Measurements from ENCODE around the gene HOXD10. TPM values are rescaled to one million over a fixed set of nuclear protein-coding genes. Genes with fewer than 3 reads are reported as not detected.

HOXD10 gene
- total and polyA plus RNA-seq, 2 donors from 2014 or later: 28.2 to 35.4 TPM

DNA sequence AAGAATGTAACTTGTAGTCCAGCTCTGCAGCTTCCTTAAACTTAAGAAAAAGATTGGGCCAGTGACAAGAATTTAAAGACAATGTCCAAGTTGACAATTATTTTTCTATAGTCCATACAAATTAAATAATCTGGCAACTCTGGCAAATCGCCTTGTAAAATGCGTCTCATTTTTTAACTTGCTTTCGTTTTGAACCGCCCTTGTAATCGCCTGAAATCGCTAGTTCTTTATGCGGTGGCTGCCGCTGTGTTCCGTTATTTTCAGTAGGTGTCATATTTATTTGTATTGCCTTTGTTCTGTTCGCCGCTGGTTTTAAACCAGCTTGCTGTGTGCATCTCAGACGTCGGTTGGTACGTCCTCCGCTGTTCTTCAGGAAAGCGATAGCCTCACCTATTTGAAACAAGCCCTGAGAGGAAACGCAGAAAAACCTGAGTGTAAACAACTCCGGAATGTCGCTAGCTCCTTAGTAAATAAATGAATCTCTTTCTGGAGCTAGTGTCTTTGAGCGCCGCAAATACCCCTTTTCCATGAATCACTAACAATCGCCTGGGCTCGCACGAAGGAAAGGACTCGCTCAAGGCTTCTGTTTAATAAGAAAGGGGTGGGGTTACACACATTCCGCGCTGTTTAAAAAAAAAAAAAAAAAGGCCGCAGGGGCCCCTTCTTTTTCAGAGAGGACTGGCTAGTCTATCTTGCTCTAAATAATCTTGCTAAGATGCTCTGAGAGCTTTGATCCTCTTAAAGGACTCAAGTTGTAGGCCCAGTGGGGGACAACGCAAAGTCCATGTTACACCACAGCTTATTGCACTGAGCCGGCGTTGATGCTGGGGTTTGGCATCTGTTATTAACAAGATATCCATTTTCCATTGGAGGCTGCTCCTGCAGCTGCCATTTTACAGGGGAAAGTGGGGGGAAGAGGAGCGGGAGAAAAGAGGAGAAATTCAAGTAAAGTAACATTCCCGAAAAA lies 15.9 kb downstream of the HOXD10 start:
- no peaks in the 10 kb centered on the region for H3K36me3 ChIP-seq (ENCODE audit: control insufficient read depth in 2 of 3, insufficient read depth in 3 of 3, low read length in 3 of 3)
- intact Hi-C loops (cut with DNase I): no loop called here
- TF ChIP-seq, protein P1, sequence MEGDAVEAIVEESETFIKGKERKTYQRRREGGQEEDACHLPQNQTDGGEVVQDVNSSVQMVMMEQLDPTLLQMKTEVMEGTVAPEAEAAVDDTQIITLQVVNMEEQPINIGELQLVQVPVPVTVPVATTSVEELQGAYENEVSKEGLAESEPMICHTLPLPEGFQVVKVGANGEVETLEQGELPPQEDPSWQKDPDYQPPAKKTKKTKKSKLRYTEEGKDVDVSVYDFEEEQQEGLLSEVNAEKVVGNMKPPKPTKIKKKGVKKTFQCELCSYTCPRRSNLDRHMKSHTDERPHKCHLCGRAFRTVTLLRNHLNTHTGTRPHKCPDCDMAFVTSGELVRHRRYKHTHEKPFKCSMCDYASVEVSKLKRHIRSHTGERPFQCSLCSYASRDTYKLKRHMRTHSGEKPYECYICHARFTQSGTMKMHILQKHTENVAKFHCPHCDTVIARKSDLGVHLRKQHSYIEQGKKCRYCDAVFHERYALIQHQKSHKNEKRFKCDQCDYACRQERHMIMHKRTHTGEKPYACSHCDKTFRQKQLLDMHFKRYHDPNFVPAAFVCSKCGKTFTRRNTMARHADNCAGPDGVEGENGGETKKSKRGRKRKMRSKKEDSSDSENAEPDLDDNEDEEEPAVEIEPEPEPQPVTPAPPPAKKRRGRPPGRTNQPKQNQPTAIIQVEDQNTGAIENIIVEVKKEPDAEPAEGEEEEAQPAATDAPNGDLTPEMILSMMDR (IDR thresholded peaks at IDR 0.05; ENCODE audit: borderline replicate concordance, extremely low read depth, insufficient read depth): no peak
- H3K9ac ChIP-seq (ENCODE audit: low read length in 3 of 3): peak overlapping the region; percentile 75 to 96 (median 95)
- H3K9me3 ChIP-seq (ENCODE audit: control insufficient read depth in 2 of 3, insufficient read depth in 1 of 3, low read length in 3 of 3): no peaks in the 10 kb centered on the region
- H3K4me3 ChIP-seq (ENCODE audit: low read length in 3 of 3): peak overlapping the region; percentile 67 to 85 (median 81)
- H3K4me1 ChIP-seq (ENCODE audit: control insufficient read depth in 2 of 3, insufficient read depth in 2 of 3, low read depth in 1 of 3, low read length in 3 of 3): peaks cover 5 to 12% (median 7%) of the 10 kb centered on the region in 3 donors
- H3K27ac ChIP-seq (ENCODE audit: low read depth in 2 of 2, low read length in 2 of 2): peak overlapping the region; percentile 85 to 97
- DNase-seq (peak in 3 of 5 donors; percentile 43 to 69 (median 54)), FAIRE-seq (no peak)
- no peaks in the 10 kb centered on the region for H3K27me3 ChIP-seq (ENCODE audit: control insufficient read depth, insufficient read depth, low read length)

DNA sequence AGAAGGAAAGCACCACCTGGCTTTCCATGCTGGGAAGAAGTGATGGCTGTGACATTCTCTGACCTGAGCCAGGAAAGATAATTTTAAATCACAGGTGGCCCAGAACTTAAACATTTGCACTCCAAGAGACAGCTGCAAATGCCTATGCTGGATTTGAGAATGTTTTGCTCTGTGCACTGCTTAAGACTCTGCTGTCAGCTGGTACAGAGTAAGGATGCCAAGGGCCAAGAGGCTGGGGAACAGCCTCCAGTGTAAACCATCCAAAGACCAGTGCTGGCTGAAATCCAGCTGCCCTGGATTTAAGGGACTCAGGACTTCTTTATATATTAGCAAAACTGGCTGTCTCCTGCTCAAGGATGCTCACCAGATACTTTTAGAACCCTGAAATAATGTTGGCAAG lies 16.8 kb downstream of the HOXD10 start:
- peak overlapping the region in 2 of 3 donors; percentile 81 to 85 for H3K4me3 ChIP-seq (ENCODE audit: low read length in 3 of 3)
- H3K27ac ChIP-seq (ENCODE audit: low read depth in 2 of 2, low read length in 2 of 2): peak overlapping the region; percentile 85 to 97
- H3K9me3 ChIP-seq (ENCODE audit: control insufficient read depth in 2 of 3, insufficient read depth in 1 of 3, low read length in 3 of 3): no peaks in the 10 kb centered on the region
- FAIRE-seq (no peak), DNase-seq (peak in 1 of 5 donors; percentile 45)
- TF ChIP-seq, protein P1 (IDR thresholded peaks at IDR 0.05; ENCODE audit: borderline replicate concordance, extremely low read depth, insufficient read depth): no peak
- peak overlapping the region; percentile 63 to 96 (median 95) for H3K9ac ChIP-seq (ENCODE audit: low read length in 3 of 3)
- H3K4me1 ChIP-seq (ENCODE audit: control insufficient read depth in 2 of 3, insufficient read depth in 2 of 3, low read depth in 1 of 3, low read length in 3 of 3): peaks cover 3 to 12% (median 7%) of the 10 kb centered on the region in 3 donors
- intact Hi-C loops (cut with DNase I): no loop called here
- H3K27me3 ChIP-seq (ENCODE audit: control insufficient read depth, insufficient read depth, low read length): no peaks in the 10 kb centered on the region
- no peaks in the 10 kb centered on the region for H3K36me3 ChIP-seq (ENCODE audit: control insufficient read depth in 2 of 3, insufficient read depth in 3 of 3, low read length in 3 of 3)

DNA sequence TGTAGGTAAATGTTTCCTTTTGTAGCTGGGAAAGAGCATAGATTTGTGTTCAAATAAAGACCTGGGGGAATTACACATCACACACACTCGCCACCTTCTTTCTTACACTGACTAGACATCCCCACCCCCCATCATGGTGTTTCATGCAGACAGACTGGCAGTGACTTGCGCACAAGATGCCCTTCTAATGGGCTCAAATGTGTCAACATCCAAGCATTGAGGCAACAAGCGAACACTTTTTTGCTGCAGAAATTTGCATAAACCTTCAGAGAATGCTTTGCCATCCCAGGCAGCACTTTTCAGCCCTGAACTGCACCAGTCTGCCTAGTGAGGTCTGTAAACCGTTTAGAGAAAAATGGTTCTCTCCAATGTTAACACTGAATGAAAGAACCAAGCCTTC lies 17.5 kb downstream of the HOXD10 start:
- Histone ChIP-seq H3K27ac (ENCODE audit: low read depth in 2 of 2, low read length in 2 of 2) (peak overlapping the region; percentile 94 to 97), H3K27me3 (ENCODE audit: control insufficient read depth, insufficient read depth, low read length) (no peaks in the 10 kb centered on the region), H3K4me3 (ENCODE audit: low read length in 3 of 3) (peak overlapping the region in 1 of 3 donors; percentile 85), H3K9me3 (ENCODE audit: control insufficient read depth in 2 of 3, insufficient read depth in 1 of 3, low read length in 3 of 3) (no peaks in the 10 kb centered on the region), H3K36me3 (ENCODE audit: control insufficient read depth in 2 of 3, insufficient read depth in 3 of 3, low read length in 3 of 3) (no peaks in the 10 kb centered on the region), H3K4me1 (ENCODE audit: control insufficient read depth in 2 of 3, insufficient read depth in 2 of 3, low read depth in 1 of 3, low read length in 3 of 3) (peaks cover 3 to 12% (median 7%) of the 10 kb centered on the region in 3 donors), H3K9ac (ENCODE audit: low read length in 3 of 3) (peak overlapping the region in 2 of 3 donors; percentile 95 to 96)
- intact Hi-C loops (cut with DNase I): no loop called here
- DNase-seq (peak in 1 of 5 donors; percentile 54), FAIRE-seq (no peak)
- TF ChIP-seq, protein P1 (IDR thresholded peaks at IDR 0.05; ENCODE audit: borderline replicate concordance, extremely low read depth, insufficient read depth): no peak

Data from kidney (tissue), 14 donors.